IMR-90 (cell line): ENCODE results near the gene RAPGEF2. TPM values are rescaled to one million over a fixed set of nuclear protein-coding genes. Genes with fewer than 3 reads are reported as not detected.

Experiments used
- ATAC-seq: fragments of 200-7000 bp; cut with Tn5 transposase; 2 replicates; pipeline ENCODE4 v1.9.1; 2020; ENCODE audit warnings: low read depth, mild to moderate bottlenecking, moderate library complexity
- BruUV-seq: library from RNA; stranded (reverse); fragments of 400-500 nt; replicated peaks from 2 replicates; lab custom pipeline; 2021; lab: Mats Ljungman, UMichigan
- CTCF ChIA-PET: fragments of 300-600 bp; formaldehyde crosslinking; extraction: SDS; loops from one replicate; lab custom pipeline; 2021; ENCODE audit warnings: antibody characterized with exemption; lab: Yijun Ruan, JAX
- POLR2A ChIA-PET: fragments of 300-600 bp; sonication (Branson Sonifier 250); formaldehyde crosslinking; loops from one replicate; lab custom pipeline; 2022; ENCODE audit warnings: antibody characterized with exemption; ENCODE audit not compliant: unreplicated experiment; lab: Charles Lee
- DNase-seq: peaks from one replicate; pipeline ENCODE4 v3.0.0; 2013
- H2AFZ ChIP-seq: replicated peaks from 2 replicates; pipeline ENCODE3; 2013; ENCODE audit warnings: low read length, mild to moderate bottlenecking; ENCODE audit not compliant: poor library complexity
- H2AK5ac ChIP-seq: 2 replicates; pipeline ENCODE4 v1.6.1; 2013; ENCODE audit warnings: low read depth, low read length, inconsistent platforms
- H2AK9ac ChIP-seq: replicated peaks from 2 replicates; pipeline ENCODE3; 2013; ENCODE audit warnings: mild to moderate bottlenecking, low read depth, low read length, moderate library complexity; ENCODE audit not compliant: poor library complexity
- H2BK120ac ChIP-seq: 2 replicates; pipeline ENCODE4 v1.6.1; 2013; ENCODE audit warnings: low read depth, low read length, inconsistent platforms
- H2BK15ac ChIP-seq: 3 replicates; pipeline ENCODE4 v1.6.1; 2013; ENCODE audit warnings: low read depth, low read length, inconsistent platforms
- H2BK20ac ChIP-seq: 2 replicates; pipeline ENCODE4 v1.6.1; 2013; ENCODE audit warnings: low read depth, mild to moderate bottlenecking, inconsistent platforms, low read length, moderate library complexity
- H2BK5ac ChIP-seq: 2 replicates; pipeline ENCODE4 v1.6.1; 2013; ENCODE audit warnings: mild to moderate bottlenecking, low read depth, low read length, inconsistent platforms; ENCODE audit not compliant: poor library complexity, severe bottlenecking
- H3K14ac ChIP-seq: replicated peaks from 2 replicates; pipeline ENCODE4 v1.6.1; 2013; ENCODE audit warnings: low read depth, low read length, inconsistent platforms
- H3K18ac ChIP-seq: 2 replicates; pipeline ENCODE4 v1.6.1; 2013; ENCODE audit warnings: low read depth, low read length, control low read depth
- H3K23ac ChIP-seq: 2 replicates; pipeline ENCODE4 v1.6.1; 2013; ENCODE audit warnings: low read depth, low read length, inconsistent platforms
- H3K27ac ChIP-seq: 2 replicates; pipeline ENCODE4 v1.5.1; 2013; ENCODE audit warnings: mild to moderate bottlenecking, control low read depth, low read length; ENCODE audit not compliant: insufficient read depth
- H3K27me3 ChIP-seq: 2 replicates; pipeline ENCODE4 v1.6.1; 2013; ENCODE audit warnings: low read length; ENCODE audit not compliant: control insufficient read depth, insufficient read depth
- H3K36me3 ChIP-seq: 2 replicates; pipeline ENCODE4 v1.6.1; 2013; ENCODE audit warnings: low read length, mixed read lengths; ENCODE audit not compliant: control insufficient read depth, insufficient read depth
- H3K4ac ChIP-seq: 2 replicates; pipeline ENCODE4 v1.6.1; 2013; ENCODE audit warnings: low read depth, low read length, inconsistent platforms
- H3K4me1 ChIP-seq: 2 replicates; pipeline ENCODE4 v1.6.1; 2013; ENCODE audit warnings: low read length, mixed read lengths; ENCODE audit not compliant: control insufficient read depth, insufficient read depth
- H3K4me2 ChIP-seq: 2 replicates; pipeline ENCODE4 v1.6.1; 2013; ENCODE audit warnings: low read depth, mild to moderate bottlenecking, control low read depth, low read length, moderate library complexity
- H3K4me3 ChIP-seq: 2 replicates; pipeline ENCODE4 v1.5.1; 2013; ENCODE audit warnings: low read depth, mild to moderate bottlenecking, control low read depth, low read length, moderate library complexity; ENCODE audit not compliant: insufficient read depth
- H3K56ac ChIP-seq: 2 replicates; pipeline ENCODE4 v1.6.1; 2013; ENCODE audit warnings: low read length, inconsistent platforms; ENCODE audit not compliant: insufficient read depth; ENCODE audit errors: extremely low read depth
- H3K79me1 ChIP-seq, 2 experiments: 2 replicates each; pipeline ENCODE4 v1.6.1; 2013; ENCODE audit warnings: low read length in 2 of 2, inconsistent platforms in 1 of 2, low read depth in 1 of 2
- H3K9ac ChIP-seq: 2 replicates; pipeline ENCODE4 v1.6.1; 2013; ENCODE audit warnings: low read depth, low read length, control low read depth
- H3K9me1 ChIP-seq: 2 replicates; pipeline ENCODE4 v1.6.1; 2013; ENCODE audit warnings: low read length, inconsistent platforms; ENCODE audit not compliant: insufficient read depth
- H3K9me3 ChIP-seq: 2 replicates; pipeline ENCODE4 v1.6.1; 2013; ENCODE audit warnings: low read length; ENCODE audit not compliant: control insufficient read depth, insufficient read depth
- H4K20me1 ChIP-seq: 2 replicates; pipeline ENCODE4 v1.6.1; 2013; ENCODE audit warnings: low read length, inconsistent platforms; ENCODE audit not compliant: insufficient read depth
- H4K5ac ChIP-seq: 2 replicates; pipeline ENCODE4 v1.6.1; 2013; ENCODE audit warnings: mild to moderate bottlenecking, low read depth, low read length, control low read depth
- H4K8ac ChIP-seq, 2 experiments: 2 replicates each; pipeline ENCODE4 v1.6.1; 2013; ENCODE audit warnings: low read depth in 2 of 2, low read length in 2 of 2, control low read depth in 1 of 2, inconsistent platforms in 1 of 2
- H4K91ac ChIP-seq: 2 replicates; pipeline ENCODE4 v1.6.1; 2013; ENCODE audit warnings: low read depth, low read length, inconsistent platforms; ENCODE audit not compliant: insufficient read depth
- FOS ChIP-seq: fragments of 150-350 bp; IDR thresholded peaks from 2 replicates; pipeline ENCODE4 v1.6.1; 2016; ENCODE audit warnings: low read depth, low read length
- NFE2L2 ChIP-seq: fragments of 150-350 bp; IDR thresholded peaks from 2 replicates; pipeline ENCODE4 v1.6.1; 2016; ENCODE audit warnings: low read depth, mild to moderate bottlenecking, low read length
- POLR2A ChIP-seq: IDR thresholded peaks from 2 replicates; pipeline ENCODE4 v1.6.1; 2012; ENCODE audit warnings: mild to moderate bottlenecking, low read depth, low read length
- USF2 ChIP-seq: fragments of 150-350 bp; IDR thresholded peaks from 2 replicates; pipeline ENCODE4 v1.6.1; 2017; ENCODE audit warnings: mild to moderate bottlenecking, antibody characterized with exemption, low read length, low read depth
- WGBS, 2 experiments: methylation state at CpG; one replicate each; pipeline versions ENCODE4 v1.1.5 to v1.1.7; 2013; ENCODE audit warnings: missing lambda C conversion rate in 2 of 2; ENCODE audit not compliant: insufficient read length in 1 of 2; ENCODE audit errors: extremely low coverage in 2 of 2; 5-methylcytosine and 5-hydroxymethylcytosine counted together
- dilution Hi-C: fragments of 300-500 bp; cut with HindIII; formaldehyde crosslinking; loops from one replicate; pipeline ENCODE4 v1.14.3; 2018; ENCODE audit warnings: low sequenced_read_pairs; ENCODE audit not compliant: unreplicated experiment
- in situ Hi-C: fragments of 300-500 bp; cut with MboI; formaldehyde crosslinking; loops from 3 replicates; pipeline ENCODE4 v1.14.3; 2019; ENCODE audit warnings: low sequenced_read_pairs, inconsistent platforms, mixed read lengths
- intact Hi-C: fragments of 100-400 bp; cut with micrococcal nuclease; formaldehyde crosslinking; loops from 2 replicates; pipeline ENCODE4 v1.10.0; 2022
- polyA plus RNA-seq, 3 experiments: library from polyadenylated mRNA; depleted of rRNA; stranded (reverse); fragments of >200 nt; gene quantifications; 2 replicates each; pipeline ENCODE4 v1.2.3, GENCODE V29; 2012; ENCODE audit warnings: low replicate concordance in 1 of 3
- total RNA-seq: library from RNA; depleted of rRNA; stranded (reverse); fragments of >200 nt; gene quantifications from 2 replicates; pipeline ENCODE4 v1.2.3, GENCODE V29; 2012

Gene RAPGEF2
- total and polyA plus RNA-seq, 2 of the 4 experiments (the other 2 are of a cell fraction): 27.6 to 109 TPM

GRCh38 chr4:159086606-159087005 is 16.3 kb upstream of the RAPGEF2 start:
- BruUV-seq: no TSS peak
- no peak overlapping the region for H4K8ac ChIP-seq
- no peak overlapping the region for H2AK9ac ChIP-seq
- H2AFZ ChIP-seq: no peak overlapping the region
- H3K4ac ChIP-seq: no peak overlapping the region
- ChIA-PET POLR2A (no interaction called here), CTCF (interaction anchor here (0.6 kb wide), 1 partner anchor 488 kb away, joined by 3 read pairs; no protein-coding TSS in a partner anchor)
- no peak overlapping the region for H4K5ac ChIP-seq
- H3K23ac ChIP-seq: no peak overlapping the region
- H3K79me1 ChIP-seq: no peaks in the 10 kb centered on the region
- H4K20me1 ChIP-seq: no peaks in the 10 kb centered on the region
- no peak overlapping the region for H3K56ac ChIP-seq
- H4K91ac ChIP-seq: no peak overlapping the region
- ATAC-seq: no peak
- H3K36me3 ChIP-seq: no peaks in the 10 kb centered on the region
- no peak overlapping the region for H2BK120ac ChIP-seq
- intact Hi-C loops (no loop called here), in situ Hi-C loops (no loop called here), dilution Hi-C loops (no loop called here)
- H3K14ac ChIP-seq: no peak overlapping the region
- H3K4me2 ChIP-seq: no peak overlapping the region
- no peak overlapping the region for H3K4me3 ChIP-seq
- H2BK20ac ChIP-seq: no peak overlapping the region
- no peak overlapping the region for H3K9ac ChIP-seq
- H3K9me1 ChIP-seq: no peaks in the 10 kb centered on the region
- no peak overlapping the region for H2BK5ac ChIP-seq
- DNase-seq: no peak
- no peaks in the 10 kb centered on the region for H3K4me1 ChIP-seq
- no peaks in the 10 kb centered on the region for H3K9me3 ChIP-seq
- H3K27ac ChIP-seq: no peak overlapping the region
- WGBS, 2 experiments: no CpG with 5 or more reads among the region's 2 CpGs
- no peak overlapping the region for H2AK5ac ChIP-seq
- no peak overlapping the region for H2BK15ac ChIP-seq
- TF ChIP-seq NFE2L2: no peak
- no peak for TF ChIP-seq USF2
- no peak for TF ChIP-seq POLR2A
- TF ChIP-seq FOS: no peak
- H3K18ac ChIP-seq: no peak overlapping the region
- no peaks in the 10 kb centered on the region; the same call in 1 of the 2 replicates for H3K27me3 ChIP-seq
